Measurements from ENCODE around the gene IKBKE. TPM values are rescaled to one million over a fixed set of nuclear protein-coding genes. Genes with fewer than 3 reads are reported as not detected.

IKBKE gene
- total RNA-seq, result 11.5 and 12.9 TPM in 2 replicates

DNA sequence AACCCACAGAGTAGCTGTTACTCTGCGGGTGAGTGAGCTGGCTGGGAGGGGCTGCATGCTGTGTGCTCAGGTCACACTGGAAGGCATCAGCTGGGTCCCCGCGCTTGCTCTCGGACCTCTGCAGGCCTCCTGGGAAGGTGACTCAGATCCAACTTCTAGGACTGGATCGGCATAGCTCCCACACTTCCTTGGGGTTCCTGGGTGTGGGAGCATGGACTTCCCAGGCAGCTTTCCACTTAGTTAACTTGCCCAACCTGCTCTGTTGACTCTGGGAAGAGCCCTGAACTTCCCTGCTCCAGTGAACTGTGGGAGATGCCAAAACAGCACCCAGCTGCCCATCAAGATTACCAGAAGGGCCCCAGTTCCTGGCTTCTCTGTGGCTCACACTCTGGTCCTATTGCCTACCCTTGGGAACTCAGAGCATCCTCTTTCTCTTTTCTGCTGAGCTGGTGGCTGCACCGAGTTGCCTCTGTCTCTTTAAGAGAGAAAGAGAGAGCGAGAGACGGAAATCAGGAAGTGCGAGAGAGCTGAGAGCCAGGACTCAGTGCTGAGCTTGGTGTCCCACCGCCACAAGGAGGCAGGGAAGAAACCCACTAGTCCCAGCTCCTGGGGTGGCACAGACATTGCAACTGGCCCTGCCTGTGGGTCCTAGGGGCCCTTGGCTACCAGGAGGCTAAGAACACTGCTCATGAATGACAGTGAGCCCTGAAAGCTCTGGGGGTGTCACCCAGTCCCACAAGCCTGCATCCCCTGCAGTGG, at the start of gene IKBKE:
IKBKE (plus strand) TSS at position 544 of the 759 bp plus-strand sequence. CDS start 2,752 bp downstream, outside the sequence.

DNA sequence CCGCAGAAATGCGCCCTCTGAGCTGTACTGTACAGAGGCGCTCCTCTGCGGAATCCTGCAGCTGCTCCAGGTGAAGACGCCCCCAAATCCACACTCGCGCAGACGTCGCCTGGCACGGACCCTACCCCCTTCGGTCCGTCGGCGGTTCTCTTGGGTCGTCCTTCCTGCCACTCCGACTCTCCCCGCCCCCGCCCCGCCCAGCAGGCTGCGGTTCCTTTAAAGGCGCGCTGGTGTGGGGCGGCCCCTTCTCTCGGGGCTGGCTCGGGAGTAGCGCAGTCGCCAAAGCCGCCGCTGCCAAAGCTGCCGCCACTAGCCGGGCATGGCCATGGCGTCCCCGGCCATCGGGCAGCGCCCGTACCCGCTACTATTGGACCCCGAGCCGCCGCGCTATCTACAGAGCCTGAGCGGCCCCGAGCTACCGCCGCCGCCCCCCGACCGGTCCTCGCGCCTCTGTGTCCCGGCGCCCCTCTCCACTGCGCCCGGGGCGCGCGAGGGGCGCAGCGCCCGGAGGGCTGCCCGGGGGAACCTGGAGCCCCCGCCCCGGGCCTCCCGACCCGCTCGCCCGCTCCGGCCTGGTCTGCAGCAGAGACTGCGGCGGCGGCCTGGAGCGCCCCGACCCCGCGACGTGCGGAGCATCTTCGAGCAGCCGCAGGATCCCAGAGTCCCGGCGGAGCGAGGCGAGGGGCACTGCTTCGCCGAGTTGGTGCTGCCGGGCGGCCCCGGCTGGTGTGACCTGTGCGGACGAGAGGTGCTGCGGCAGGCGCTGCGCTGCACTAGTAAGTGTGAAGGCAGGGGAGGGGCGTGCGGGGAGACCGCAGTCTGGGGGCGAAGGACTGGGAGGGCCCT, 37.2 kb downstream of the IKBKE start, which contains the start of gene RASSF5:
RASSF5 (plus strand) TSS at position 248 of the 846 bp plus-strand sequence; CDS start at position 320, 72 bp downstream.

Other genes starting within 250 kb of the IKBKE start
- gene RASSF5, start 37.1 kb downstream of the IKBKE start, total RNA-seq, result 0.40 and 1.3 TPM in 2 replicates
- 42.8 and 49.0 TPM in 2 replicates for gene EIF2D, start 142.0 kb downstream of the IKBKE start, total RNA-seq
- gene DYRK3, start 165.1 kb downstream of the IKBKE start, total RNA-seq, result 19.9 and 21.9 TPM in 2 replicates
- 33.8 and 36.9 TPM in 2 replicates for gene MAPKAPK2, start 214.4 kb downstream of the IKBKE start, total RNA-seq